Neural cell (in vitro differentiated cells): ENCODE results near the gene PRICKLE2. TPM values are rescaled to one million over a fixed set of nuclear protein-coding genes. Genes with fewer than 3 reads are reported as not detected.

ENCODE experiments used
- H2AFZ ChIP-seq: fragments of 200-600, 300-800 bp; sonication (generic), shearing (Covaris generic); 2 replicates; pipeline ENCODE4 v1.6.0; 2014; ENCODE audit warnings: low read depth, mild to moderate bottlenecking, antibody characterized with exemption, low read length, moderate library complexity
- H3F3A ChIP-seq: fragments of 200-600 bp; shearing (Covaris generic); 2 replicates; pipeline ENCODE4 v1.6.1; 2016; ENCODE audit warnings: mild to moderate bottlenecking, moderate library complexity, mixed read lengths, antibody characterized with exemption, low read length; ENCODE audit not compliant: insufficient read depth, poor library complexity, severe bottlenecking
- H3K27ac ChIP-seq: fragments of 200-600, 300-800 bp; sonication (generic), shearing (Covaris generic); 2 replicates; pipeline ENCODE4 v1.5.1; 2014; ENCODE audit warnings: mild to moderate bottlenecking, low read length, moderate library complexity
- H3K27me3 ChIP-seq: fragments of 300-800, 200-600 bp; sonication (generic), shearing (Covaris generic); 2 replicates; pipeline ENCODE4 v1.6.0; 2014; ENCODE audit warnings: mild to moderate bottlenecking, low read depth, low read length, moderate library complexity; ENCODE audit not compliant: insufficient read depth
- H3K36me3 ChIP-seq: fragments of 300-800, 200-600 bp; sonication (generic), shearing (Covaris generic); 2 replicates; pipeline ENCODE4 v1.5.1; 2014; ENCODE audit warnings: mild to moderate bottlenecking, antibody characterized with exemption, low read length, moderate library complexity; ENCODE audit not compliant: insufficient read depth
- H3K4me2 ChIP-seq: fragments of 300-800, 200-600 bp; sonication (generic), shearing (Covaris generic); 2 replicates; pipeline ENCODE4 v1.6.0; 2014; ENCODE audit warnings: mild to moderate bottlenecking, low read length
- H3K4me3 ChIP-seq: fragments of 300-800, 200-600 bp; sonication (generic), shearing (Covaris generic); 2 replicates; pipeline ENCODE4 v1.5.1; 2014; ENCODE audit warnings: mild to moderate bottlenecking, low read length, moderate library complexity
- H3K79me2 ChIP-seq: fragments of 200-600 bp; shearing (Covaris generic); replicated peaks from 2 replicates; pipeline ENCODE4 v1.6.0; 2014; ENCODE audit warnings: mild to moderate bottlenecking, low read length, moderate library complexity; ENCODE audit not compliant: insufficient read depth
- H3K9ac ChIP-seq: fragments of 300-800, 200-600 bp; sonication (generic), shearing (Covaris generic); 2 replicates; pipeline ENCODE4 v1.6.1; 2016; ENCODE audit warnings: mild to moderate bottlenecking, low read length, mixed read lengths
- H3K9me2 ChIP-seq: fragments of 200-600 bp; shearing (Covaris generic); 2 replicates; pipeline ENCODE4 v1.6.1; 2016; ENCODE audit warnings: mild to moderate bottlenecking, low read length, mixed read lengths; ENCODE audit not compliant: insufficient read depth
- H3K9me3 ChIP-seq: fragments of 200-600, 300-800 bp; sonication (generic), shearing (Covaris generic); 2 replicates; pipeline ENCODE4 v1.6.1; 2016; ENCODE audit warnings: mild to moderate bottlenecking, mixed run types, low read length, moderate library complexity, mixed read lengths
- H4K20me1 ChIP-seq: fragments of 200-600 bp; shearing (Covaris generic); 2 replicates; pipeline ENCODE4 v1.6.1; 2016; ENCODE audit warnings: mild to moderate bottlenecking, mixed run types; ENCODE audit not compliant: insufficient read depth
- CTCF ChIP-seq: fragments of 450-650 bp; IDR thresholded peaks from 2 replicates; pipeline ENCODE4 v1.5.1; 2014; ENCODE audit warnings: antibody characterized with exemption, mild to moderate bottlenecking, moderate library complexity; ENCODE audit not compliant: poor library complexity, severe bottlenecking
- EP300 ChIP-seq: fragments of 450-650 bp; conservative IDR thresholded peaks from 2 replicates; pipeline ENCODE4 v1.6.1; 2014; ENCODE audit warnings: antibody characterized with exemption, mild to moderate bottlenecking, moderate library complexity; ENCODE audit not compliant: poor library complexity, severe bottlenecking
- EZH2 ChIP-seq: fragments of 200-600, 300-800 bp; shearing (Covaris generic), sonication (generic); IDR thresholded peaks from 2 replicates; pipeline ENCODE4 v1.6.1; 2014; ENCODE audit warnings: antibody characterized with exemption, low read length, borderline replicate concordance, mild to moderate bottlenecking; ENCODE audit not compliant: insufficient read depth, poor library complexity, severe bottlenecking
- MXI1 ChIP-seq: fragments of 450-650 bp; conservative IDR thresholded peaks from 2 replicates; pipeline ENCODE4 v1.6.1; 2014; ENCODE audit warnings: antibody characterized with exemption, mild to moderate bottlenecking; ENCODE audit not compliant: poor library complexity, severe bottlenecking
- POLR2AphosphoS5 ChIP-seq: IDR thresholded peaks from 2 replicates; pipeline ENCODE4 v1.6.1; 2012
- RAD21 ChIP-seq: fragments of 450-650 bp; conservative IDR thresholded peaks from 2 replicates; pipeline ENCODE4 v1.6.1; 2014; ENCODE audit warnings: antibody characterized with exemption, mild to moderate bottlenecking, moderate library complexity
- REST ChIP-seq: IDR thresholded peaks from 2 replicates; pipeline ENCODE4 v1.6.1; 2012; ENCODE audit warnings: borderline replicate concordance
- SMC3 ChIP-seq: fragments of 450-650 bp; conservative IDR thresholded peaks from 2 replicates; pipeline ENCODE4 v1.6.1; 2014; ENCODE audit warnings: antibody characterized with exemption, mild to moderate bottlenecking, moderate library complexity; ENCODE audit not compliant: poor library complexity
- TAF1 ChIP-seq: IDR thresholded peaks from 2 replicates; pipeline ENCODE4 v1.6.1; 2012; ENCODE audit warnings: low read depth
- polyA plus RNA-seq: library from polyadenylated mRNA; depleted of rRNA; stranded (reverse); fragments of >200 nt; gene quantifications from 2 replicates; pipeline ENCODE4 v1.2.3, GENCODE V29; 2014

PRICKLE2 gene
- polyA plus RNA-seq, 1 donor from 2014 or later = 8.7 TPM

- H4K20me1 ChIP-seq = no peaks in the 10 kb centered on the region
- H3F3A ChIP-seq = no peaks in the 10 kb centered on the region
- no peak overlapping the region for H3K27ac ChIP-seq
- H3K9ac ChIP-seq = no peak overlapping the region
- H3K9me3 ChIP-seq = no peaks in the 10 kb centered on the region
- H3K9me2 ChIP-seq = no peaks in the 10 kb centered on the region
- no peak overlapping the region for H2AFZ ChIP-seq
- no peak overlapping the region for H3K4me3 ChIP-seq
- H3K27me3 ChIP-seq = no peaks in the 10 kb centered on the region
- TF ChIP-seq MXI1 (no peak), SMC3 (no peak), POLR2AphosphoS5 (no peak), CTCF (no peak), TAF1 (no peak), EZH2 (no peak), REST (no peak), RAD21 (no peak), EP300 (no peak)
- no peaks in the 10 kb centered on the region for H3K79me2 ChIP-seq
- H3K4me2 ChIP-seq = no peak overlapping the region
- H3K36me3 ChIP-seq = no peaks in the 10 kb centered on the region
Measured at GRCh38 chr3:64105816-64106215, 119.5 kb downstream of the PRICKLE2 start.

GRCh38 chr3:64104691-64105111 is 120.6 kb downstream of the PRICKLE2 start:
- no peaks in the 10 kb centered on the region for H3K27me3 ChIP-seq
- TF ChIP-seq RAD21 (no peak), SMC3 (no peak), CTCF (no peak), POLR2AphosphoS5 (no peak), EZH2 (no peak), REST (no peak), TAF1 (no peak), MXI1 (no peak), EP300 (no peak)

More at GRCh38 chr3:64104691-64105111, 120.6 kb downstream of the PRICKLE2 start:
- Histone ChIP-seq H3K27ac (no peak overlapping the region), H3K4me2 (no peak overlapping the region), H3K9ac (no peak overlapping the region), H4K20me1 (no peaks in the 10 kb centered on the region), H3K36me3 (no peaks in the 10 kb centered on the region), H3K4me3 (no peak overlapping the region), H3K79me2 (no peaks in the 10 kb centered on the region), H2AFZ (no peak overlapping the region), H3K9me3 (no peaks in the 10 kb centered on the region), H3F3A (no peaks in the 10 kb centered on the region), H3K9me2 (no peaks in the 10 kb centered on the region)
